Measurements from ENCODE around the gene WDR26.
"Not testable (repeated sequence)": the region's sequence is repeated elsewhere in the genome, so short reads cannot be mapped to it uniquely, and the experiment has no call there.

Gene WDR26

GRCh38 chr1:224434691-224435317, at the start of gene WDR26:
Gene WDR26 (minus strand): TSS chr1:224434797.
- DNase-seq (ENCODE audit: low spot score) = peak; percentile 84

- not testable (repeated sequence) for DNase-seq (ENCODE audit: low spot score)
Observed at GRCh38 chr1:224483206-224483605, 48.6 kb upstream of the WDR26 start.

GRCh38 chr1:224482619-224483018, 48.0 kb upstream of the WDR26 start:
- DNase-seq (ENCODE audit: low spot score) = no peak

- DNase-seq (ENCODE audit: low spot score) = no peak
Observed at GRCh38 chr1:224481601-224482000, 47.0 kb upstream of the WDR26 start.

- DNase-seq (ENCODE audit: low spot score) = not testable (repeated sequence)
Observed at GRCh38 chr1:224480888-224481459, 46.4 kb upstream of the WDR26 start.

GRCh38 chr1:224480200-224480599, 45.6 kb upstream of the WDR26 start:
- not testable (repeated sequence) for DNase-seq (ENCODE audit: low spot score)

GRCh38 chr1:224472806-224473205, 38.2 kb upstream of the WDR26 start:
- no peak for DNase-seq (ENCODE audit: low spot score)

- no peak for DNase-seq (ENCODE audit: low spot score)
Observed at GRCh38 chr1:224466154-224466553, 31.6 kb upstream of the WDR26 start.

GRCh38 chr1:224459966-224460365, 25.4 kb upstream of the WDR26 start:
- DNase-seq (ENCODE audit: low spot score) = no peak

- DNase-seq (ENCODE audit: low spot score) = no peak
Observed at GRCh38 chr1:224458996-224459395, 24.4 kb upstream of the WDR26 start.

GRCh38 chr1:224458296-224458695, 23.7 kb upstream of the WDR26 start:
- no peak for DNase-seq (ENCODE audit: low spot score)

- no peak for DNase-seq (ENCODE audit: low spot score)
Observed at GRCh38 chr1:224457782-224458144, 23.2 kb upstream of the WDR26 start.

GRCh38 chr1:224456637-224456953, 22.0 kb upstream of the WDR26 start:
- no peak for DNase-seq (ENCODE audit: low spot score)

- DNase-seq (ENCODE audit: low spot score) = peak; percentile 31
Observed at GRCh38 chr1:224454402-224455055, 19.9 kb upstream of the WDR26 start.

GRCh38 chr1:224450561-224451350, 16.2 kb upstream of the WDR26 start:
- DNase-seq (ENCODE audit: low spot score) = no peak

GRCh38 chr1:224450159-224450558, 15.6 kb upstream of the WDR26 start:
- no peak for DNase-seq (ENCODE audit: low spot score)

- DNase-seq (ENCODE audit: low spot score) = no peak
Observed at GRCh38 chr1:224448453-224449017, 13.9 kb upstream of the WDR26 start.

- DNase-seq (ENCODE audit: low spot score) = no peak
Observed at GRCh38 chr1:224447971-224448370, 13.4 kb upstream of the WDR26 start.

GRCh38 chr1:224447251-224447650, 12.7 kb upstream of the WDR26 start:
- no peak for DNase-seq (ENCODE audit: low spot score)

GRCh38 chr1:224438989-224439388, 4.4 kb upstream of the WDR26 start:
- DNase-seq (ENCODE audit: low spot score) = no peak

GRCh38 chr1:224435999-224436398, 1.4 kb upstream of the WDR26 start:
- DNase-seq (ENCODE audit: low spot score) = peak; percentile 56

GRCh38 chr1:224435318-224435763, 744 bp upstream of the WDR26 start:
- no peak for DNase-seq (ENCODE audit: low spot score)
